Measurements from ENCODE around the gene TERT.

Gene TERT

DNA sequence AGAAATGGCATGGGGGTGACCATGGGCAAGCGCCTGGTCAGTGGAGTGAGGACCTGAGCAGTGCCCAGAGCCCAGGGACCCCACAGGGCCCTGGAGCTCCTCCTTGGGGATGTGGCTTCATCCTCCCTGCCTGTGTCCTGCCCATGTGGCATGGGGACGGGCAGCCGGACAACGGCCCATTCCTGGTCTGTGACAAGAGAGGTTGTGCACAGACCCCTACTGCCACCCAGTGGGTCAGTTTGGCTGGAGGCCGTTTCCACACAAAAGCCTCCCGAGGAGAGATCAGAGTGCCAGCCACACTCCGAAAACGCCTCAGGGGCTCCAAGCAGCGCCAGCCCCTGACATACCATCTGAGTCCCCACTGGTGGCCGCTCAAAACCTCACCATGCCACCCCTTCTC, 49.9 kb downstream of the TERT start:
- TF ChIP-seq POLR2AphosphoS5 (IDR thresholded peaks at IDR 0.05; ENCODE audit: low read depth, low read length) (no peak), TAF1 (IDR thresholded peaks at IDR 0.05; ENCODE audit: borderline replicate concordance, low read depth, low read length) (no peak), POLR2A (IDR thresholded peaks at IDR 0.05; ENCODE audit: low read depth, low read length) (no peak)
- FAIRE-seq = no peak

DNA sequence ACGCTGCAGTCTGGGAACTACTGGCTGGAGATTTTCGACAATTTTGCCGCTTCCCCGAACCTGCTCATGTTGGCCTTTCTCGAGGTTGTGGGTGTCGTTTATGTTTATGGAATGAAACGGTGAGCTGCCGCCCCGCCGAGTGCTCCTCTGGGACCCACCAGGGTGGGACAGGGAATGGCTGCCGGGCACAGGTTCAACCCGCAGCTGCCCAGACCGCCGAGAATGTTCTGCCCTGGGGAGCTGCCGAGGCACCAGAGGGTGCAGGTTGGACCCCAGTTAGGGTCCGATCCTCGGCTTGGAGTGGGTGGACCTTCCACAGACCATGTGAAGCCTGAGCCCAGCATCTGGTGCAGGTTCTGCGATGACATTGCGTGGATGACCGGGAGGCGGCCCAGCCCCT, 50.6 kb downstream of the TERT start:
- no peak for FAIRE-seq
- TF ChIP-seq POLR2AphosphoS5 (IDR thresholded peaks at IDR 0.05; ENCODE audit: low read depth, low read length) = no peak
- TF ChIP-seq TAF1 (IDR thresholded peaks at IDR 0.05; ENCODE audit: borderline replicate concordance, low read depth, low read length) = no peak
- no peak for TF ChIP-seq POLR2A (IDR thresholded peaks at IDR 0.05; ENCODE audit: low read depth, low read length)

More for the DNA sequence above, 49.9 kb downstream of the TERT start:
- no peak for DNase-seq (ENCODE audit: insufficient read length)

DNA sequence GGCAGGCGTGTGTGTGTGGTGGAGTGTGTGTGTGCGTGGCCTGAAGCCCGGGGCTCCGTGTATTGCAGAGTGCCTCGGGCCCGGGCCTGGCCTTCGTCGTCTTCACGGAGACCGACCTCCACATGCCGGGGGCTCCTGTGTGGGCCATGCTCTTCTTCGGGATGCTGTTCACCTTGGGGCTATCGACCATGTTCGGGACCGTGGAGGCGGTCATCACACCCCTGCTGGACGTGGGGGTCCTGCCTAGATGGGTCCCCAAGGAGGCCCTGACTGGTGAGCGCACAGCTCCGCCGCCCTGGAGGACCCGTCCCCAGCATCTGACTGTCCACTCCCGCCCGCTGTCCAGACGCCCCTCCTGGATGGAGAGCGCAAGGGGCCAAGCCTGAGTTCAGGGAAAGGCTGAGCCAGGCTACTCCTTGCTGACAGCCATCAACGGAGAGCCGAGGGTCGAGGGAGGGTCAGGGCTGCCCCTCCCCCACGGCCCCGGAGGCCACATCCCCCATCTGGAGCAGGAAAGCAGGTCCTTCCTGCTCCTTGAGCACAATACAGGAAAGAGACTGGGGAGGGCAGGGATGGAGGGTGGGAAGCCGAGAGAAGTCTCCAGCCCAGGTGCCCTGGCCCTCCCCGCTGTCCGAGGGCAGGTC, 51.3 kb downstream of the TERT start:
- no peak for TF ChIP-seq POLR2AphosphoS5 (IDR thresholded peaks at IDR 0.05; ENCODE audit: low read depth, low read length)
- no peak for TF ChIP-seq POLR2A (IDR thresholded peaks at IDR 0.05; ENCODE audit: low read depth, low read length)
- TF ChIP-seq TAF1 (IDR thresholded peaks at IDR 0.05; ENCODE audit: borderline replicate concordance, low read depth, low read length) = no peak
- FAIRE-seq (no peak), DNase-seq (ENCODE audit: insufficient read length) (no peak)

More for the DNA sequence above, 50.6 kb downstream of the TERT start:
- DNase-seq (ENCODE audit: insufficient read length) = no peak

DNA sequence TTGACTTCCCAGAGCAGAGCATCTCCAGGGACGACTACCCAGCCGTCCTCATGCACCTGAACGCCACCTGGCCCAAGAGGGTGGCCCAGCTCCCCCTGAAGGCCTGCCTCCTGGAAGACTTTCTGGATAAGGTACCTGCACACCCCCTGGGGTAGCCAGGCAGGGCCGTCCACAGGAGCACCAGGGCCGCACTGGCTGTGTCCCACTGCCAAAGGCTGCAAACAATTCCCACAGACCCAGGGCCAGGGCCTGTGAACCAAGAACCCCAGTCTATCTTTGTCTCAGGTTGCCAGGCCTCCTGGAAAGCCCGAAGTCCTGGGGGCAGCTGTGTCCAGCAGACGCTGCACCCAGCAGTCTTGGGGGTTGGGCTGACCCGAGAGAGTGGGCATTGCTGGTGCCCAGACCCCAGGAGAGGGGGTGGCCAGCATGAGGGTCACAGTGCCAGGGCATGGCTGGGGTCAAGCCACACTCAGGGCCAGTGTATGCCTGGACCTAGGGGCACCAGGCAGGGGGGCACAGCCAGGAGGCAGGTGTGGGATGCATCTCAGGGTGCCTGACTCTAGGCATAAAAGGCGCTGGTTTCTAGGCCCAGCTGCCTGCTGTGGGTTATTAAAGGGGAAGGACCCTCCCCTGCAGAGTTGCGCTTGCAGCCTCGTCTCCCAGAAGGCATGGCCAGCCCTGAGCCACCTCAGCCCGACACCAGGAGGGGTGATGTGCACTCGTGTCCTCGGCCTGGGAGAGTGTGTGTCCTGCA, 52.0 kb downstream of the TERT start:
- FAIRE-seq = no peak
- no peak for DNase-seq (ENCODE audit: insufficient read length)
- TF ChIP-seq TAF1 (IDR thresholded peaks at IDR 0.05; ENCODE audit: borderline replicate concordance, low read depth, low read length) (no peak), POLR2A (IDR thresholded peaks at IDR 0.05; ENCODE audit: low read depth, low read length) (no peak), POLR2AphosphoS5 (IDR thresholded peaks at IDR 0.05; ENCODE audit: low read depth, low read length) (no peak)

DNA sequence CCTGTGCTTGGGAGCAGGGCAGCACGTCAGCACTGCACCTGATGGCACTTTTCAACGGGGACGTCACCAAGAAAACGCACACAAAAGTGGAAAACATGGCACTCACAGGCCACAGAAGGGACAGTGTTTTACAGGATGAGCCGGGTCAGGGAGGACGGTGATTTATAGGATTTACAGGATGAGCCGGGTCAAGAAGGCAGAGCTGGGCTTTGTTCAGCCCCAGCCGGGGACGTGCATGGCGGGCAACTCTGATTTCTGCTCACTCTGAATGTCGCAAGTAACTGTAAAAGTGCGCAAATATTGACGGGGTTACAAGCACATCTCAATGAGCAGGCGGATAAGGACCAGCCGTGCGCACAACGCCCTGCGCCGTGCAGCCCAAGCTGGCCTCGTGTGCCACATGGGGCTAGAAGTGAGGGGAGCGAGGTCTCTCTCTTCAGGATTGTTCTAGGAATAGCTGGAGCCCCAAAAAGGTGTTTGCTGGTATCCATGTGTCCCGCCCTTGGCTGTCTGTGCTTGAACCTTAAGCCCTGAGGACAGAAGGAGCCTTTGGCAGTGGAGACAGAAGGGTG, 53.3 kb downstream of the TERT start:
- DNase-seq (ENCODE audit: insufficient read length) (no peak), FAIRE-seq (no peak)
- no peak for TF ChIP-seq POLR2A (IDR thresholded peaks at IDR 0.05; ENCODE audit: low read depth, low read length)
- TF ChIP-seq POLR2AphosphoS5 (IDR thresholded peaks at IDR 0.05; ENCODE audit: low read depth, low read length) = no peak
- no peak for TF ChIP-seq TAF1 (IDR thresholded peaks at IDR 0.05; ENCODE audit: borderline replicate concordance, low read depth, low read length)

DNA sequence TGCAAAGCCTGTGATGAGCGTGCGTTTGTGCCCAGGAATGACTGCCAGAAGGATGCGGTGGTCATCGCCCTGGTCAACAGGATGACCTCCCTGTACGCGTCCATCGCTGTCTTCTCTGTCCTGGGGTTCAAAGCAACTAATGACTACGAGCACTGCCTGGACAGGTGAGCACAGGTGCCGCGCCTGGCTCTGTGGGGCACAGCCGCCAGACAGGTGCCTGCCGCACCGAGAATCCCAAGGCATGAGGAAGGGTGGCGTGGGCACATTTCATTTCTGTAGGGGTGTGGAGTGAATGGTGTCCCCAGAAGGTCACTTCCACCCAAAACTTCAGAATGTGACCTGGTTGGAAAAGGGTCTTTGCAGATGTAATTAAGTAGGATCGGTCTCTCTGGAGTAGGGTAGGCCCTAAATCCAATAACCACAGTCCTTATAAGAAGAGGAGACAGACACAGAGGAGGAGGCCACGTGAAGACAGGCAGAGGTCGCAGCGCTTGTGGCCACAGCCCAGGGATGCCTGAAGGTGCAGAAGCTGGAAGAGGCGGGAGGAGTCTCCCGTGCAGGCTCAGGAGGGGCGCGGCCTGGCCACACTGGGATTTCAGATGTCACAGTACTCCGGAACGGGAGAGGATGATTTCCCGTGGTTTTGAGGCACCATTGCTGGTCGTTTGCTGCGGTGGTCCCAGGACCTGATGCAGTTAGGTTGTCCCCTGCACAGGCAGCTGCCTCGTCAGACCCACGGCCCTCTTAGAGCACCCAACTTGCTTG, 54.2 kb downstream of the TERT start:
- TF ChIP-seq TAF1 (IDR thresholded peaks at IDR 0.05; ENCODE audit: borderline replicate concordance, low read depth, low read length) (no peak), POLR2A (IDR thresholded peaks at IDR 0.05; ENCODE audit: low read depth, low read length) (no peak), POLR2AphosphoS5 (IDR thresholded peaks at IDR 0.05; ENCODE audit: low read depth, low read length) (no peak)
- DNase-seq (ENCODE audit: insufficient read length) (no peak), FAIRE-seq (no peak)

DNA sequence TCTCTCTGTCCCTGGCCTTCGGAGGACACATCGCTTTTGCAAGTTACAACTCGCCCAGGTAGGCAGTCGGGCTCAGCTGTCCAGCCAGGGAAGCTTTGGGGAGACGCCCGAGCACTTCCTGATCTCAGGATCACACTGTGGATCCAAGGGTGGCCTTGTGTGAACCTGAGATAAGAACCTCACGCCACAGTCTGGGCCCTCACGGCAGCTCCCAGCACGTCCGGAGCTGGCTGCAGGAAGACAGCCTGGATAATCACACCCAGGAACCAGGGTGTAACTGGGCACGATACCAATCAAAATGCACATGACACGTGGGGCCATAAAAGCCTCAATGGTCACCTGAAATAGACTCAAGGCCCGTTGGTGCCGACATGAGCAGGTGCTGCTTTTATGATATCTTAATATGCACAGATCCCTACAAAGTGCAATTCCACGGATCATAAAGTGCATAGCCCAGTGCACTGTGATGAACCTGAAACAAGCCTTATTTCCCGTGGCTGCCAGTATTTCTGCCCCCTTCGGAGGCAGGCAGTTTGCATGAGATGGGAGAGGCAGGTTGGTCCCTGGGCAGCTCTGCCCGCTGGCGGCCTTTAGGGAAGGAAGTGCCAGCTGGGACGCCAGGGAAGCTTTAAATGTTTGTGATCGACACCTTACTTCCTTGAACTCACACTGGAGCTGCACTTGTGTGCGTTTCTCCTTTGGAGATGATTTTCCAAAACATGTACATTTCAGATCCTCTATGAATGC, 55.2 kb downstream of the TERT start:
- FAIRE-seq (no peak), DNase-seq (ENCODE audit: insufficient read length) (no peak)
- TF ChIP-seq POLR2AphosphoS5 (IDR thresholded peaks at IDR 0.05; ENCODE audit: low read depth, low read length) (no peak), POLR2A (IDR thresholded peaks at IDR 0.05; ENCODE audit: low read depth, low read length) (no peak), TAF1 (IDR thresholded peaks at IDR 0.05; ENCODE audit: borderline replicate concordance, low read depth, low read length) (no peak)

DNA sequence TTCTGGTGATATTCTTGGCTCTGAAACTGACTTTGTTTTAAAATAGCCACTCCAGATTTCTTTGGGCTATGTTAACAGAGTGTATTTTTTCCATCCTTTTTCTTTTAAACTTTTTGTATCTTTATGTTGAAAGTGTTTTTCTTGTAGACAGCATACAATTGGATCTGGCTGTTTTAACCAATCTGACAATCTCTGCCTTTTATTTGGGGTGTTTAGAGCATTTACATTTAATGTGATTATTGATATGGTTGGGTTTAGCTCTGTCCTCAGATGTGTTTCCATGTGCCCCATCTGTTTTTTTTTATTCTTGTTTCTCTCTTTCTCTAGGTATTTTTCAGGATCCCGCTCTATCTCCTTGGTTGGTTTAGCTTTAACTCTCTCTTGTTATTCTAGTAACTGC, 59.0 kb downstream of the TERT start:
- DNase-seq (ENCODE audit: insufficient read length) (no peak), FAIRE-seq (no peak)
- TF ChIP-seq TAF1 (IDR thresholded peaks at IDR 0.05; ENCODE audit: borderline replicate concordance, low read depth, low read length) (no peak), POLR2A (IDR thresholded peaks at IDR 0.05; ENCODE audit: low read depth, low read length) (no peak), POLR2AphosphoS5 (IDR thresholded peaks at IDR 0.05; ENCODE audit: low read depth, low read length) (no peak)

DNA sequence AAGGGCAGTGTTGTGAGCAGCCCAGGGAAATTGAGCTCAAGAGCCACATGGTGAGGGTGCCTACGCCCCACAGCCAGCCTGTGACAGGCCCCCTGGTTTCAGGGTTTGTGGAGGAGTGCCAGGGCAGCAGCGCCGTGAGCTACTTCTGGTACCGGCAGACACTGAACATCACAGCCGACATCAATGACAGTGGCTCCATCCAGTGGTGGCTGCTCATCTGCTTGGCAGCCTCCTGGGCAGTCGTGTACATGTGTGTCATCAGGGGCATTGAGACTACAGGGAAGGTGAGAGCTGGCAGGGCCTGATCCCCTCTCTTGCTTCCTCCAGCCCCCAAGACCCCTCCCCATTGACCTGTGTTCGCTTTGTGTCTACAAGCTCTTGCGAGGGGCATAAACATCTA, 59.5 kb downstream of the TERT start:
- no peak for FAIRE-seq
- TF ChIP-seq POLR2A (IDR thresholded peaks at IDR 0.05; ENCODE audit: low read depth, low read length) (no peak), TAF1 (IDR thresholded peaks at IDR 0.05; ENCODE audit: borderline replicate concordance, low read depth, low read length) (no peak), POLR2AphosphoS5 (IDR thresholded peaks at IDR 0.05; ENCODE audit: low read depth, low read length) (no peak)
- no peak for DNase-seq (ENCODE audit: insufficient read length)

DNA sequence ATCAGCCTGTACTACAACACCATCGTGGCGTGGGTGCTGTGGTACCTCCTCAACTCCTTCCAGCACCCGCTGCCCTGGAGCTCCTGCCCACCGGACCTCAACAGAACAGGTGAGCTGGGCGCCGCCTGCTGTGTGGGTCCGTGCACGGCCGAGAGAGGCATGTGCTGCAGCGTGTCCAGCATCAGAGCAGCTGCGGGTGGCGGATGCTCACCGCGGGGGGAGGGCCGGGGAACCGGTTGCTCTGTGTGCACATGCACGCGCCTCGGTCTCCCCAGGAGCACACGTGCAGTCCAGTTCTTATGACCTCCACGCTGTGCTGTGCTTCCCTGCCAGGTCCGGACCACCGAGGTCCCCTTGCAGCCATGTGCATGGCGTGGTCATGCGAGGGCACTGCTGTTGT, 62.1 kb downstream of the TERT start:
- no peak for FAIRE-seq
- DNase-seq (ENCODE audit: insufficient read length) = no peak
- TF ChIP-seq POLR2A (IDR thresholded peaks at IDR 0.05; ENCODE audit: low read depth, low read length) (no peak), POLR2AphosphoS5 (IDR thresholded peaks at IDR 0.05; ENCODE audit: low read depth, low read length) (no peak)
